Thyroid gland (tissue), 4 donors: ENCODE data around the gene ZXDC.

ENCODE experiments used
- CTCF ChIP-seq, 6 experiments: fragments of 200-600 bp in 3 of 6; fragments of 450-650 bp in 3 of 6; sonication (generic) in 3 of 6; IDR thresholded peaks; one replicate each; pipeline ENCODE4 v1.5.1; 2016 to 2019; ENCODE audit warnings: antibody characterized with exemption in 6 of 6, mild to moderate bottlenecking in 2 of 6, inconsistent platforms in 1 of 6, moderate library complexity in 1 of 6
- POLR2A ChIP-seq, 2 donors: fragments of 450-650 bp; IDR thresholded peaks; one replicate each; pipeline ENCODE4 v1.6.1; 2017; ENCODE audit warnings: antibody characterized with exemption in 2 of 2, mild to moderate bottlenecking in 2 of 2, moderate library complexity in 1 of 2

GRCh38 chr3:126479642-126480041, 4.0 kb upstream of the ZXDC start:
- TF ChIP-seq CTCF (IDR thresholded peaks at IDR 0.05) (no peak), POLR2A (IDR thresholded peaks at IDR 0.05) (no peak)
